HG02571 (cell line): ENCODE data around the gene CRACDL.

Experiments
- ATAC-seq: cut with Tn5 transposase; IDR thresholded peaks from one replicate; pipeline ENCODE4 v1.9.1; 2021; ENCODE audit warnings: mild to moderate bottlenecking, moderate library complexity; ENCODE audit not compliant: unreplicated experiment

Gene CRACDL, protein sequence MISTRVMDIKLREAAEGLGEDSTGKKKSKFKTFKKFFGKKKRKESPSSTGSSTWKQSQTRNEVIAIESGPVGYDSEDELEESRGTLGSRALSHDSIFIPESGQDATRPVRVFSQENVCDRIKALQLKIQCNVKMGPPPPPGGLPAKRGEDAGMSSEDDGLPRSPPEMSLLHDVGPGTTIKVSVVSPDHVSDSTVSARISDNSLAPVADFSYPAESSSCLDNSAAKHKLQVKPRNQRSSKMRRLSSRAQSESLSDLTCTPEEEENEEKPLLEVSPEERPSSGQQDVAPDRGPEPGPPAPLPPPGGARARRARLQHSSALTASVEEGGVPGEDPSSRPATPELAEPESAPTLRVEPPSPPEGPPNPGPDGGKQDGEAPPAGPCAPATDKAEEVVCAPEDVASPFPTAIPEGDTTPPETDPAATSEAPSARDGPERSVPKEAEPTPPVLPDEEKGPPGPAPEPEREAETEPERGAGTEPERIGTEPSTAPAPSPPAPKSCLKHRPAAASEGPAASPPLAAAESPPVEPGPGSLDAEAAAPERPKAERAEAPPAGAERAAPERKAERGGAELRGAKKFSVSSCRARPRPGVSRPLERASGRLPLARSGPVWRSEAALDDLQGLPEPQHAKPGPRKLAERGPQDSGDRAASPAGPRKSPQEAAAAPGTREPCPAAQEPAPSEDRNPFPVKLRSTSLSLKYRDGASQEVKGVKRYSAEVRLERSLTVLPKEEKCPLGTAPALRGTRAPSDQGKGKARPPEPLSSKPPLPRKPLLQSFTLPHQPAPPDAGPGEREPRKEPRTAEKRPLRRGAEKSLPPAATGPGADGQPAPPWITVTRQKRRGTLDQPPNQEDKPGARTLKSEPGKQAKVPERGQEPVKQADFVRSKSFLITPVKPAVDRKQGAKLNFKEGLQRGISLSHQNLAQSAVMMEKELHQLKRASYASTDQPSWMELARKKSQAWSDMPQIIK

DNA sequence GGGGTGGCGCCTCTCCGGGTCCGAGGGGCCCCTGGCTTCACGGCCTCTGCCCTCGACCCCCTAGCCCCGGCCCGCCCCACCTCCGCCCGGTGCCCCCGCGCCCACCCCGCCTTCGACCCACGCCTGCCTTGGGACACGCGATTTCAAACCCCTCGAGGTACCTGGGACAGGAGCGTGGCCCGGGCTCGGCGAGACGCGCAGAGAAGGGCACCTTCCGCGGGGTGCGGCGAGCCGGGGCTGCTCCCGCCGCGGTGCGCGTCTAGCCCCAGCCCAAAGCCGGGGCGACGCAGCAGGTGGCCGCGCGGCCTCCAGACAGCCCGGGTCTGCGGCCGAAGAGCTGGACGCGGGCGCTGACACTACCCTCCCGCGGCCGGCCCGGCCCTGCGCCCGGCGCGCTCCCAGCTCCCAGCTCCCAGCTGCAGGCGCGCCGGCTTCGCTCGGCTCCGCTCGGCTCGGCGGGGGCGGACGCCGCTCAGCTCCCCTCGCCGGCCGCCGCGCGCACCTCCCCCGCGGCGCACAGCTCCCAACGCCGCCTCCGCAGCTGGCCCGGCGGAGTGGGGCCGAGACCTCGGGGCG lies at the start of gene CRACDL:
TSS of gene CRACDL (minus strand) at position 449 of the 576 bp plus-strand sequence. CDS start 89,425 bp downstream, outside the sequence.
- no peak for ATAC-seq

DNA sequence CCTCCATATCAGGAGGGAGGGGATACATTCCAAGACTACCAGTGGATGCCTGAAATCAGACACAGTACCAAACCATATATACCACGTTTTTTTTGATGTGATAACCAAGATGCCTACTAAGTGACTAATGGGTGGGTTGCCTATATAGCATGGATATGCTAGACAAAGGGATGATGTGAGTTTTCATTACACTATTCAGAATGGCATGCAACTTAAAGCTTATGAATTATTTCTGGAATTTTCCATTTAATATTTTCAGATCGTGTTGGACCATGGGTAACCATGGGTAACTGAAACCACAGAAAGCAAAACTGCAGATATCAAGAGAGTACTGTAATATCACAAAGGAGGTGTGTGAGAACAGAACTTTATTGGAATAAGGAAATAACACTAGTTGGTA lies 39.6 kb upstream of the CRACDL start:
- ATAC-seq: no peak

DNA sequence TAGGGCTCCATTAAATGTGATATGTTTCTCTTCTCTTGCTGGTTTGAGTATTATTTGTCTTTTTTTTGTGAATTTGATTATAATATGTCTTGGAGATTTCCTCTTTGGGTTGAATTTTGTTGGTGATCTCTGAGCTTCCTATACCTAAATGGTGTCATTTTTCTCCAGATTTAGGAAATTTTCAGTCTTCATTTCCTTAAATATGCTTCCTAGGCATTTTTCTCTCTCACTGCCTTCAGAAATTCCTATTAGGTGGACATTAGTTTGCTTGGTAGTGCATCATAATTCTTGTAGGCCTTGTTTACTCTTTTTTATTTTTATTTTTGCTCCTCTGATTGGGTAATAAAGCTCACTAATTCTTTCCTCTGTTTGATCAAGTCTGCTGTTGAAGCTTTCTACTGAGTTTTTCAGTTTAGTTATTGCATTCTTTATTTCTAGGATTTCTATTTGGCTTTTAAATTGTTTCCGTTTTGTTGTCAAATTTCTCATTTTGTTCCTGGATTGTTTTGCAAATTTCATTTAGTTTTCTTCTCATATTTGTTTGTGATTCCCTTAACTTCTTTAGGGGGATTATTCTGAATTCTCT lies 36.6 kb upstream of the CRACDL start:
- no peak for ATAC-seq

DNA sequence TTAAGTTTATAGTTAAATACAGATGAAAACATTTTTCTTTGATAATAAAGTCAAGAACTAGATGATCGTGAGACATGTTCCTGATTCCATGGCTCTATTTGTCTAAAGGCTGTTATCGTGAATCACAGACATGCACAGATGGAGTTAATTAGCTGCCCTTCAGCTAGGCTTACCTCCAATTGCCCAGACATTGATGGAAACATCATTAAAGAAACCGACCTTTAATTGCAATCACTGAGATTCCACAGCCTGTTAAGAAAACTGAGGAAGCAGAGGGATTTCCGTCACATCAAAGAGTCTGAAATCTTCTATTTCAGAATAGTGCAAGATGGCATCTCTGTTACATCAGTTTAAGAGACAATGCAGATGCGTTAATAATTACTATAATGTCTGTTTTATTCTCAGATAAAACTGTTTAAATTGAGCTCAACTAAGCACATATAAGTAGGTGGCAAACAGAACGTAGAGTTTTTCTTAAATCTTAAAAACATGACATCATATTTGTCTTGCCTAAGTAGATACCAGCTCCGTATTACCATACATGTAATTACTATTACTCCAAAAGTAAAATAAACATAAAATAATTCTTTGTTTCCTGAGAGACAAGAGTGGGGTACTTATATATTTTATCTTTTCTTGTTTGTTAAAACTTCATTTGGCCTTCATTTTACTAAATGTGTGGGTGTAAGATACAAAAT lies 23.9 kb upstream of the CRACDL start:
- no peak for ATAC-seq

DNA sequence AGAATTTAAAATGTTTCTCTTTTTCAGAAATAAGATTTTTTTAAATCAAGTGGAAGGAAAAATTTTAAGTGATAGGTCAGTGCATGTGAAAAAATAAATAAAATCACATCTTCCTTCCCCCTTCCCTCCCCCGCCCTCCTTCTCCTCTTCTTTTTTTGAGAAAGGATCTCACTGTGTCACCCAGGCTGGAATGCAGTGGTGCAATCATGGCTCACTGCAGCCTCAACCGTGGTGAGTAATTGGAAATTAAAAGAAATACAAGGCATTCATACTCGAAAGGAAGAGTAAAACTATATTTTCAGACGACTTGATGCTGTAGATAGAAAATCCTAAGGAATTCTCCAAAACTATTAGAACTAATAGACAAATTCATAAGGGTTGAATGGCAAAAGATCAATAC lies 16.9 kb upstream of the CRACDL start:
- ATAC-seq: no peak

DNA sequence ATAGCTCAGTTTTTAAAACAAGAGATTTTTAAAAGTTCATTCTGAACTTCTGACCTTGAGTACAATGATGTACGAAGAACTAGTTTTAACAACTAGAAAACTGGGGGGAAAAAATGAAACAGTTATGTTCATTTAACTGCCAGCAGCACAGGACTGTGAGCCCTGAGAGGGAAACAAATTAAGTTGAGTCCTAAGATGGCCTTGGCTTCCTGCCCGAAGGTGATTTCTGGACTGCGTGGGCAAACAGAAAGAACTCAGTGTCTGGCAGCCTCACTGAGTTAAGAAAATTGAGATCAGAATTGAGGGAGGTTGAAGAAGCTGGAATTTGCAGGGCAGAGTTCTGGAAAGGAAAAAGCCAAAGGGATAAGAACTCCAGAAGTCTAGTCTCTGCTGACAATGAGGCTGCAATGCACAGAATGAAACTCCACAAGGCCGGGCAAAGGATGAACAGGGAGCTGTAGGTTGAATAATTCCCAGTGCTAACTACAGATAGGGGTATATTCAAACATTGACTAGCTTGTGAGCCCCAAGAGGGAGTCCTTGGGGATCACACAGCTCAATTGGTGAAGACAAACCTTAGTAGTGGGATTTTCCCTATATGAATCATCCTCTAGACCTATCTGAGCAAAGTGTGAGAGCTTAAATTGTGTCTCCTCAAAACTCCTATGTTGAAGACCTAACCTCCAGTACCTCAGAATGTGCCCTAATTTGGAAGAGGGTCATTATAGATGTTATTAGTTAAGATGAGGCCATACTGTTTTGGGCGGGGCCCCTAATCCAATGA lies 13.1 kb upstream of the CRACDL start:
- no peak for ATAC-seq

DNA sequence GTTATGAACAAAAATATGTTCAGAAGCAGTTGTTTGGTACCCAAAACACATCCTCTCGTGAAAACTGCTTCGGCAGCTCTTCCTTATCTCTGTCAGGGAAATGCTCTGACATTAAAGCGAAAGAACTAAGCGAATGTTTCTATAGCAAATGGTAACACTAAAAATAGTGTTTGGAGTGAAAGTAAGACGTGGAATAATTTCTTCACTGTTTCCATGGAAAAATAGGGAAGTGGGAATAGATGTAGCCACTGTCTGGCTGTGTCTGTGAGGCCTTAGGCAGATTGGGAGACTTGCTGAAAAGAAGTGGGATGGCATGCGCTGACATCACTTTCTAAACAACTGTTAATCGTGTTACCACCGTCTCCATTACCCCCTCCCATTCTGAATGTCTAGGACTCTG lies 11.5 kb upstream of the CRACDL start:
- ATAC-seq: no peak

DNA sequence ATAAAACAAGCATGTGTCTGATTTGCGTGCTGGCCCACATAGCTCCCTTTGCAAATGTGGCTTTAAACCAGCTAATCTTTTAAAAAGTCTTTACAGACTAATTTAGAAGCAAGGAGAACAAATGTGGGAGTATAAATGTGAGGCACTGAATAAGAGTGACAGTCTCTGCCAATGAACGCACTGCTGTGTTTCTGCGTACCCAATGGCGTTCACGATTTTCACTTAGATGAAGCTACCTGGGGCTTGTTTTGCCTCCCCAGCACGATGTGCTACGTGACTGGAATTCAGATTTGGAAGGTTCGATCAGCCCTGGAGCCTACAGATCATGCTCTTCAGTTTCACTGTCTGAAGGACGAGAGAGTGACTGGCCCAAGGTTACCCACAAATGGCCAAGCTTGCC lies 10.8 kb upstream of the CRACDL start:
- ATAC-seq: no peak

DNA sequence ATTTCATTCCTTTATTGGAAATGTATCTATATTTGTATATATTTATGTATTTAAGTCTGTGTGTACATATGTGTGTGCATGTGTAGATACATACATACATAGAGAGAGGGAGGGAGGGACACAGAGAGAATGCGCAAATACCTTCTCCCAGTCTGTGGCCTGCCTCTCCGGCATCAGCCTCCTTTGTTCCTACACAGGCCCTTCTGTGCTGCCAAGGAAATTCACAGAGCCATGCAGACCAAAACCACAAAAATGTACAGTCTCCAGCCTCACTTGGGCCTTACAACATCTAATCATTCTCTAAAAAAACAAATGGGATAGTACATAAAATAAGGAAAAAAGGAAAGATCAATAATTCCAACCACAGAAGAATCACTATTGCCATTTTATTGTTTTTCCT lies 8.8 kb upstream of the CRACDL start:
- no peak for ATAC-seq

DNA sequence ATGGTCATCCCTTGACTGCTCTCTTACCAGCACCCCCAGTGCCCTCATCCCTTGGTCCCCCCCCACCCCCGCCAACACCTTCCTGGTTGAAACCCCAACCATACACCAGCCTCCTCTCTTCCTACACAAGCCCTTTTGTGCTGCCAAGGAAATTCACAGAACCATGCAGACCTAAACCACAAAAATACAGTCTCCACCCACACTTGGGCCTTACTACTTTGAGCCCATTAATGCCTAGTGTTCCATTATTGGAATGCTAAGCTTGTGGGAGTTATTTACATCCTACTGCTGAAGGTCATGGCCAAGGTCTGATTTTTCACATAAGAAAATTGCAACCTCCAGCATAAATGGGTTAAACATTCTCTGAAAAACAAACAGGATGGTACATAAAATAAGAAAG lies 4.1 kb upstream of the CRACDL start:
- ATAC-seq: no peak

DNA sequence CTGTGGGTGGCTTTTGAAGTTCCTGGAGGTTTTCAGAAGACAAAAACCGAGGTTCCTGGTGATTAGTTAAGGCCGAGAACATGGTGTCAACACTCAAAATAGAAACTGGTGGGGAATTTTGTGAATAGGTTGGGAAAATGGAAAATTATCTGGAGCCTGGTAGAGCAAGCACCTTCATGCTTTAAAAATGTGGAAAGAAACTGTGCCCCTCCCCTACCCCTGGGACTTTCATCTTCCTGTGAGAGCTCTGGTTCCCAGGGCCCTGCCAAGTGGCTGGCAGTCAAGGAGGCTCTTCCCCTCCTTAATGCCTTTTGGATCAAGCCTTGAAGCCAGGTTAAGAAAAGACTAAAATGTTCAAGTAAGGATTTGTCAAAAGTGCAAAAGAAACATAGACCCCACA lies 1.9 kb upstream of the CRACDL start:
- no peak for ATAC-seq

DNA sequence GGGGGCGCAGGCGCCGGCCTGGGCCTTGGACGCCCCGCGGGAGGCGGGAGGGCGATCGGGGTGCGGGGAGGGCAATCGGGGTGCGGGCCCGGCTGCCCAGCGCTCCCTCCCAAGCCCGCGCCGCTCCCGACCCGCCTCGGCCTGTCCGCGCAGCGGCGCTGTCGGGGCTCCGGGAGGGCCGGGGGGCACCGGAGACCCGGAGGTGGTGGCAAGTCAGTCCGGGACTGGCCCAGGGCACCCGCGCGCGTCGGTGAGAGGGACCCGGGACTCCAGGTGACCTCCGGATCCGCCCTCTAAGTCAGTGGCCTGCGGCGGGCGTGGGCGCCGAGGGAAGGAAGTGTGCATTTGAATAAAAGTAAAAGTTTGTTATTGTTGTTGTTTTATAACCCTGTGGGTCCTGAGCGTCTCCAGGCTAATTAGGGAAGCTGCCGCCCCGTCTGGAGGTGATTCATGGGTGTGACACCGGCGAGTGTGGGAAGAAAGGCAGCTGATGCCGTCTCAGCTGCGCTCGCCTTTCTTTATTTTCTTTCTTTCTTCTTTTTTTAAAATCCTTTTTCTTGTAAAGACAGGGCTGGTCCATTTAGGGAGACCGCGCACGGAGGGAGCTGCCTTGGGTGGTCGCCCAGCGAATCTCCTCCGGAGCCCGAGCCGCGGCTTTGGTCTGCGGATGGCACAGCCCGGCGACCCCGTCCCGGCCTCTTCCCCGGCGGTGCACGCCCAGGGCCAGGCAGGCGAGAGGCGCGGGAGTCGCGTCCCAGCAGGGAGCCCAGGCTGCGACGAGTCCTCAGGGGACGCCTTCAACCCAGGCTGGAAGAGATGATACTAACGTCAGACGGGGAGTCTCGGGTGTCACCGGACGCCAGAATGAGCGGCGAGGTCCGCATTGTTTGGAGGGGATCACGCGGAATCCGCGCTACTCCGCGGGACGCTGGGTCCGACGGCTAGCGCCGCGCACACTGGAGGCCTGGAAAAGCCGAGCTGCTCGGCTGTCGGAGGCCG lies 627 bp upstream of the CRACDL start:
- ATAC-seq: no peak

DNA sequence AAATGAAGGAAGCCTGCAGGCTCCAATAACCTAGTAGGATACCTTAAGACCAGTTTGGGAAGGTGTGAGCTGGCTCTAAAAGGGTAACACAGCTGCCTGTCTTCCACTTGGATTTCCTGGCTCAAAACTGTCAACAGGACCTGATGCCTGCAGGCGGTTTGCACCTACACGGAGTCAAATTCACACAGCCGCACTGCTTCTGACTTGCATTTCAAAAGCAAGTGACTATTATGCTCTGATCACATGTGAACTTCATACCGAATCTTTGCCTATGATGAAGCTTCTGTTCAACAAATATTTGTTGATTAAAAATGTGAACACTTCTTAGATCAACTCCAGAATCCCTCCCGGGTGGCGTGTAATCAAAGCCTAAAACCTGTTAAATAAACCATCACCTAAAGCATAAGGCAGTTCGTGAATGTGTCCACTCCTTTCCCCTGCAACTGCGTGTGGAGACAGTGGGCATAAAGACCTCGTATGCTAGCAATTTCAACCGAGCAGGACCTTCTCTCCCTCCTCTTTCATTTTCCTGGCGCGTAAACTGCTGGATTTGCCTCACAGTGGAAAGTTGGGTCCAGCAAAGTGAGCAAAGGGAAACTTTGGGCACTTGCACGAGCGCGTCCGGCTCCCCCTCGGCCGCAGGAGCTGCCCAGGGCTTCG lies 784 bp downstream of the CRACDL start:
- no peak for ATAC-seq

DNA sequence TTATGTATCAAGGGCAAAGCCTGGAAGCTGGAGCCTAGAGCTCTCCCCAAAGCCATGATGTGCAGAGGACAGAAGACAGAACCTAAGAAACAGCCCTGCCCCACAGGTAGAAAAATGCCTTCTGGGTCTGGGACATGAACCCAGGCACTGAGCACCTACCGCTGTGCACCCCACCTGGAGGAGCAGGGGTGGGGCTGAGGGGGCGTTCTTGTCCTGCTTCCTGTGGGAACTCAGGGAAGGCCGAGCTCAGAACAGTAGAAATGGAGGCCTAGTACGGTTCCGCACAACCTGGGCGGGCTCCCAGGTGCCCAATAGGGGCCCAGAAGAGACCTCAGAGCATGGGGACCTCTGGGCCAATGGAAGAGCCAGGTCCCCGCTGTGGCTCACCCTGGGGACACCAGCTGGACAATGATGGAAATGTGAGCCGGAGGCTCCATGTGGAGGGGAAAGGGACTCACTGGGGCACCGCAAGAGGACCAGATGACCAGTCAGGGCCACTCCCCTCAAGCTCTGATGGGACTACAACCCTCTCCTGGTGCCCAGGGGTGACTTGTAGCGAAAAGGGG lies 3.2 kb downstream of the CRACDL start:
- ATAC-seq: no peak

DNA sequence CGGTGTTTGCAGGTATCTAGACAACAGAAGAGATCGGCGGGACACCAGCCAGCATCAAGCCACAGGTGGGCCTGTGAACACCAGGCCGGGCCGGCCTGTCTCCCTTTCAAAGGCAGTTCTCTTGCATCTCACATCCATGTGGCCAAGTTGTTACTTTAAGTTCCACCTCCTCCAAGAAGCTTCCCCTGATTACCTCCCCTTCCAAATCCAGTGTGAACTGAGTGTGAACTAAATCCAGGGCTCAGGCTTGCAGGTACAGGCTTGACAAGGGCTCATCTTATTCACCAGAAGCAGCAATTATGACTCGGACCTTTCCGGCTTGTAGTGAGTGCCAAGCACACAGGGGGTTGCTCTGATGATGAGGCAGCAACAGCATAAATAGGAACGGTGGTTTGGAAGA lies 3.9 kb downstream of the CRACDL start:
- ATAC-seq: no peak

DNA sequence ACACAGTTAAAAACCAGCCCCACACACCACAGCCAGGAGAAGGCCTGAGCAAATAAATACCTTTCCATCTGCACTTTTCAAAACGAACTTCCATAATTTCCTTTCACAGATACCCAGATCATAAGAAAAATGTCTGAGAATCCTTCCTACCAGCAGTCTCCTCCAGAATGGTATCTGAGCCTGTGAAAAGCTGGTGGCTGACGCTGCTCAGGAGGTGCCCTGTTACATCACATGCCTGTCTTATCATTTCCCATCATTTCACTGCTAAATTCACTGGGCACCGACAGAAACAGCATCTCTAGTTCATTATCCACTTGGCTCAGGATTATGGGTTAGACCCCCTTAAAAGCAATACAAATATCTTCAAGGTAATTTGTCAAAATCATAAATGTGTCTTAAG lies 4.4 kb downstream of the CRACDL start:
- ATAC-seq: no peak

DNA sequence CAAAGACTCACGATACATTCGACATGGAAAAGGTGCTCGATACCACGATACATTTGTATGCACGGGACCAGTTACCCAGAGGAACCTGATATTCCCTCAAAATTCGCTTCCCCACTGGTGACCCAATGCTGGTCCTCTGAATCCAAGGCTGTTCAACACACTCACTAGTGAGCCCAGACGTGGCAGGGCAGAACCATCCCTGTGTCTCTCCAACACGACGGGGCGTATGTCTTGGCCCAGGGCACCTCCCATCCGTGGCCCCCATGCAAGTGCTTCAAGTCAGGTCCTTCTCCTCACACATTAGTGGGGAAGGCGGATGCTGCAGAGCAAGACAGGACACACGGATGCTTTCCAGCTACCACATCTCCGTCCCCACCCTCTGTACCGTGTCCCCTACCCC lies 6.1 kb downstream of the CRACDL start:
- ATAC-seq: no peak

DNA sequence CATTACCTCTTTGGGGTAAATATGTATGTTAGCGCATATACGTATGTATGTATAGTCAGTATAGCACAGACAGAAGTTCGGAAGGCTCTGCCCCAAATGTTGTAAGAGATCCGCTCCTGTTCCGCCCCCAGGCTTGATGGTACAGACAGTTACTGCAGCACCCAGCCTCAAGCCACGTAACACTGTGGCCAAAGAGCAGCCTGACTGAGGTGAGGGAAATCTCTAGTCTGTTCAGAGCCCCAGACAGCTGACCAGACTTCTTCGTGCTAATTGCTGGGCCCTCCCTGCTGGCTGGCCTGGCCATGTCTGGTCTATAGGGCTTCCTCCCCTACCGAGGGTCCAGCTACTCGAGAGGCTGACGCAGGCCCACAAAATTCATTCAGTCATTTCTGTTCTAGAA lies 7.8 kb downstream of the CRACDL start:
- no peak for ATAC-seq
